ENCODE measurements around the gene RPL3. TPM values are rescaled to one million over a fixed set of nuclear protein-coding genes. Genes with fewer than 3 reads are reported as not detected.

RPL3 gene
- total and polyA plus RNA-seq, 2 of the 4 experiments (the other 2 are of a cell fraction), result 2,871 to 3,312 TPM

DNA sequence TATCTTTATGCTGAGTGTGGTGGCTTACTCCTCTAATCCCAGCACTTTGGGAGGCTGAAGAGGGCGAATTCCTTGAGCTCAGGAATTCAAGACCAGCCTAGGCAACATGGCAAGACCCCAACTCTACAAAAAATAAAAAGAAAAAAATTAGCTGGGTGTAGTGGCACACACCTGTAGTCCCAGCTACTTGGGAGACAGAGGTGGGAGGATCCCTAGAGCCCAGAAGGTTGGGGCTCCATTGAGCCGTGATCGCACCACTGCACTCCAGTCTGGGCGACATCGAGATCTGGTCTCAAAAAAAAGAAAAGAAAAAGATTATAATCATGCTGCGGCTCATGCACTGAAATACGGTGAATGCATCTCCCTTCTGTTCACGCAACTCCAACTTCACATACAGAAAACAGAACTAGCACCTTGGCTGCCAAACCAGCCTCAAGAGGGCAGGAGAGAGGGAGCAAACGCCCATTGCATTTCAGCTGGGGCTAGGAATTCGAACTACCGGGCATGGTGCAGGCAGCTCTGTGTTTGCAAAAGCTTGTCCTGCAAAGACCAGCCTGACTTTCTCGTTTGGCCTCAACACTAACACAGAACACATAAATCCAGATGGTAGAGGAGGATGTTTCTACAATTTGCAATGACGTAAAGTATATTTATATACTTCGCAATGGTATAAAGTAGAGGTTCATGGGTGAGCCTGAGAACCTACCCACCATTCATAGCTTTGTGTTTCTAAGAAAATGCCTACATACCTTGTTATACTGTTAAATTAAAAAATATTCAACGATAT, 24.0 kb upstream of the RPL3 start:
- Histone ChIP-seq H3K56ac (ENCODE audit: extremely low read depth, insufficient read depth, low read length) (no peak overlapping the region), H4K8ac (ENCODE audit: low read depth in 2 of 2, low read length in 2 of 2) (no peak overlapping the region), H3K36me3 (ENCODE audit: control insufficient read depth, insufficient read depth, low read length) (no peaks in the 10 kb centered on the region), H2BK5ac (ENCODE audit: low read depth, low read length, poor library complexity, severe bottlenecking) (no peak overlapping the region), H4K20me1 (ENCODE audit: insufficient read depth, low read length) (no peaks in the 10 kb centered on the region), H2AK9ac (replicated peaks; ENCODE audit: low read depth, low read length, poor library complexity) (no peak overlapping the region), H3K27ac (ENCODE audit: insufficient read depth, low read length) (no peak overlapping the region), H4K5ac (ENCODE audit: low read depth, low read length) (no peak overlapping the region), H3K4ac (ENCODE audit: low read depth, low read length) (0 out of 2 replicates have a peak overlapping the region, but pooled peaks have one; percentile 5), H4K91ac (ENCODE audit: insufficient read depth, low read depth, low read length) (no peak overlapping the region), H3K79me1 (ENCODE audit: low read depth in 1 of 2, low read length in 2 of 2) (no peaks in the 10 kb centered on the region; a peak in 1 of 4 replicates), H3K14ac (replicated peaks; ENCODE audit: low read depth, low read length) (no peak overlapping the region), H3K9me1 (ENCODE audit: insufficient read depth, low read length) (no peaks in the 10 kb centered on the region; the same call in 1 of the 2 replicates), H2BK15ac (ENCODE audit: low read depth, low read length) (no peak overlapping the region; the same call in 2 of the 3 replicates), H3K4me1 (ENCODE audit: control insufficient read depth, insufficient read depth, low read length) (peaks cover 7% of the 10 kb centered on the region), H3K4me2 (ENCODE audit: low read depth, low read length) (no peak overlapping the region; the same call in 1 of the 2 replicates), H2AK5ac (ENCODE audit: low read depth, low read length) (no peak overlapping the region), H3K23ac (ENCODE audit: low read depth, low read length) (no peak overlapping the region), H2BK20ac (ENCODE audit: low read depth, low read length) (no peak overlapping the region), H3K18ac (ENCODE audit: low read depth, low read length) (no peak overlapping the region), H3K4me3 (ENCODE audit: insufficient read depth, low read depth, low read length) (no peak overlapping the region), H3K9ac (ENCODE audit: low read depth, low read length) (no peak overlapping the region), H3K9me3 (ENCODE audit: control insufficient read depth, insufficient read depth, low read length) (no peaks in the 10 kb centered on the region), H2BK120ac (ENCODE audit: low read depth, low read length) (no peak overlapping the region), H3K27me3 (ENCODE audit: control insufficient read depth, insufficient read depth, low read length) (no peaks in the 10 kb centered on the region; the same call in 1 of the 2 replicates), H2AFZ (replicated peaks; ENCODE audit: low read length, poor library complexity) (peak overlapping the region; percentile 75)
- no CpG with 5 or more reads among the region's 15 CpGs for WGBS, 2 experiments (ENCODE audit: extremely low coverage in 2 of 2, insufficient read length in 1 of 2)
- no TSS peak for BruUV-seq (replicated peaks)
- ChIA-PET CTCF (interaction anchor here (0.6 to 1.6 kb wide), 9 partner anchors 9 to 185 kb away, joined by 3 to 7 read pairs (median 5); partner anchors contain the start of gene RPL3), POLR2A (ENCODE audit: unreplicated experiment) (interaction anchor here (0.5 kb wide), 1 partner anchor 180 kb away, joined by 7 read pairs; no protein-coding TSS in a partner anchor)
- ATAC-seq (ENCODE audit: low read depth) (peak; percentile 76), DNase-seq (peak; percentile 58)
- TF ChIP-seq SMC3 (IDR thresholded peaks at IDR 0.05; ENCODE audit: low read depth, low read length) (peak; percentile 44), MAFK (IDR thresholded peaks at IDR 0.05; ENCODE audit: low read depth, low read length) (no peak), CHD1 (IDR thresholded peaks at IDR 0.05; ENCODE audit: low read depth, low read length) (no peak), RAD21 (IDR thresholded peaks at IDR 0.05; ENCODE audit: low read length) (peak; percentile 62), NFE2L2 (IDR thresholded peaks at IDR 0.05; ENCODE audit: low read depth, low read length) (no peak), BHLHE40 (IDR thresholded peaks at IDR 0.05; ENCODE audit: low read depth, low read length) (no peak), FOS (IDR thresholded peaks at IDR 0.05; ENCODE audit: low read depth, low read length) (no peak)
- TF ChIP-seq, protein P1, sequence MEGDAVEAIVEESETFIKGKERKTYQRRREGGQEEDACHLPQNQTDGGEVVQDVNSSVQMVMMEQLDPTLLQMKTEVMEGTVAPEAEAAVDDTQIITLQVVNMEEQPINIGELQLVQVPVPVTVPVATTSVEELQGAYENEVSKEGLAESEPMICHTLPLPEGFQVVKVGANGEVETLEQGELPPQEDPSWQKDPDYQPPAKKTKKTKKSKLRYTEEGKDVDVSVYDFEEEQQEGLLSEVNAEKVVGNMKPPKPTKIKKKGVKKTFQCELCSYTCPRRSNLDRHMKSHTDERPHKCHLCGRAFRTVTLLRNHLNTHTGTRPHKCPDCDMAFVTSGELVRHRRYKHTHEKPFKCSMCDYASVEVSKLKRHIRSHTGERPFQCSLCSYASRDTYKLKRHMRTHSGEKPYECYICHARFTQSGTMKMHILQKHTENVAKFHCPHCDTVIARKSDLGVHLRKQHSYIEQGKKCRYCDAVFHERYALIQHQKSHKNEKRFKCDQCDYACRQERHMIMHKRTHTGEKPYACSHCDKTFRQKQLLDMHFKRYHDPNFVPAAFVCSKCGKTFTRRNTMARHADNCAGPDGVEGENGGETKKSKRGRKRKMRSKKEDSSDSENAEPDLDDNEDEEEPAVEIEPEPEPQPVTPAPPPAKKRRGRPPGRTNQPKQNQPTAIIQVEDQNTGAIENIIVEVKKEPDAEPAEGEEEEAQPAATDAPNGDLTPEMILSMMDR (conservative IDR thresholded peaks at IDR 0.05; ENCODE audit: low read depth, low read length), result peak; percentile 69
- TF ChIP-seq, protein P2, sequence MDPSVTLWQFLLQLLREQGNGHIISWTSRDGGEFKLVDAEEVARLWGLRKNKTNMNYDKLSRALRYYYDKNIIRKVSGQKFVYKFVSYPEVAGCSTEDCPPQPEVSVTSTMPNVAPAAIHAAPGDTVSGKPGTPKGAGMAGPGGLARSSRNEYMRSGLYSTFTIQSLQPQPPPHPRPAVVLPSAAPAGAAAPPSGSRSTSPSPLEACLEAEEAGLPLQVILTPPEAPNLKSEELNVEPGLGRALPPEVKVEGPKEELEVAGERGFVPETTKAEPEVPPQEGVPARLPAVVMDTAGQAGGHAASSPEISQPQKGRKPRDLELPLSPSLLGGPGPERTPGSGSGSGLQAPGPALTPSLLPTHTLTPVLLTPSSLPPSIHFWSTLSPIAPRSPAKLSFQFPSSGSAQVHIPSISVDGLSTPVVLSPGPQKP (IDR thresholded peaks at IDR 0.05; ENCODE audit: borderline replicate concordance, low read depth, low read length), result no peak
- in situ Hi-C loops (cut with MboI; ENCODE audit: low sequenced_read_pairs) (no loop called here), intact Hi-C loops (cut with micrococcal nuclease) (loop anchor here (5.0 kb wide), 1 partner anchor 174 kb away; no protein-coding TSS in a partner anchor), dilution Hi-C loops (cut with HindIII; ENCODE audit: low sequenced_read_pairs, unreplicated experiment) (no loop called here)

Data from IMR-90 (cell line).